DMS114 treated with DMSO at 0.1 percent for 48 hours (cell line): ENCODE measurements around the gene C3orf52.
A peak's percentile ranks its signal among the peaks of the same experiment; 100 is the strongest.

ENCODE experiments used
- DNase-seq: peaks from one replicate; lab custom pipeline; 2025; ENCODE audit not compliant: unreplicated experiment; lab: John Stamatoyannopoulos, UW

The C3orf52 gene

GRCh38 chr3:112134335-112135124 is 48.3 kb downstream of the C3orf52 start:
- DNase-seq, result no peak

- DNase-seq, result no peak
Observed at GRCh38 chr3:112136046-112136445, 49.9 kb downstream of the C3orf52 start.

DNA sequence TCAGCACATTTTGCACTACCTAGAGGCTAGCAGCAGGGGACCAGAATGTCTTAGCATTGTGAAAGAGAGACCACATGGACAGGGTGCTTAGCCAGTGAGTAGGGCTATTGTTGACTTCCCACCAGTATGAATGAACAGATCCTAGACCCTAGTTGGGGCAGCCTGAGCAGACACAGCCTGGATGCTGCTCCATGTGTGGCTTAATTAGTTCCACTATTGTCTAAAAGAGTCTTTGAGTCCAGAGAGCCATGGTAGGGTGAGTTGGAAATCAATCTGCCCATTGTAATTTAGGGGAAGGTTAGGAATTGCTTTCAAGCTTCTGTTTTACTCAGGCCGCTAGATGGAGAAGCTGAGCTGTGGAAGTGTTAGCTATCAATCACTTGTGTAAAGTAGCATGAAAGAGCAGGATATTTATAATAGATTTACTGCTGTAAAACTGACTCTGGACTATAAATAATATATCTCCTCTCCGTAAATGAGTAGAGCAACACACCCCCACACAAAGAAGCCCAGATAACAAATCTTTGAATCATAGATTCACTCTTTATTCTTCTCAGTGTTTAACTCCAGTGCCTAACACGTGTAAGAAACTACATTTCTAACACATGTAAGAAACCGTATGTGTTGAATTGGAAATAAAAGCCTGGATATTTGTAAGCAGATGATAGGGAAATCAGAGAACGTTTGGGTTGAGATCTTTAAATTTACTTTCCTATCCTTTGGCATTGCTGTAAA is 50.9 kb downstream of the C3orf52 start:
- DNase-seq, result peak; percentile 19

DNA sequence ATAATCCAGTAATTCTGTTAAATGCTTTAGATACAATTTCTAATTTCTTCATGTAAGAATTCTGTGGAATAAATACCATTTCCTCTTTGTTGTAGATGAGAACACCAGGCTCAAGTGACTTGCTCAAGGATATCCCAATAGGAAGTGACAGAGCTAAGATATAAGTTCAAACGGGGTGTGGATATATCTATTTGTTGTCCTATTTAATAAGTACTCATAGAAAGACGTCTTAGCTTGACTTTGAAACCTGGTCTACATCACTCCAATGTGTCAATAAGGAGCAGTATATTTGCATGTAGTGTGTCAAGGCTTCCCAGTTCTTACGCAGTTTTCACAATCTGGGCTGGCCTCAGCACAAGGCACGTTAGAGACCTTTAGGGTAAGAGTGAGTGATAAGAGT is 51.6 kb downstream of the C3orf52 start:
- no peak for DNase-seq

DNA sequence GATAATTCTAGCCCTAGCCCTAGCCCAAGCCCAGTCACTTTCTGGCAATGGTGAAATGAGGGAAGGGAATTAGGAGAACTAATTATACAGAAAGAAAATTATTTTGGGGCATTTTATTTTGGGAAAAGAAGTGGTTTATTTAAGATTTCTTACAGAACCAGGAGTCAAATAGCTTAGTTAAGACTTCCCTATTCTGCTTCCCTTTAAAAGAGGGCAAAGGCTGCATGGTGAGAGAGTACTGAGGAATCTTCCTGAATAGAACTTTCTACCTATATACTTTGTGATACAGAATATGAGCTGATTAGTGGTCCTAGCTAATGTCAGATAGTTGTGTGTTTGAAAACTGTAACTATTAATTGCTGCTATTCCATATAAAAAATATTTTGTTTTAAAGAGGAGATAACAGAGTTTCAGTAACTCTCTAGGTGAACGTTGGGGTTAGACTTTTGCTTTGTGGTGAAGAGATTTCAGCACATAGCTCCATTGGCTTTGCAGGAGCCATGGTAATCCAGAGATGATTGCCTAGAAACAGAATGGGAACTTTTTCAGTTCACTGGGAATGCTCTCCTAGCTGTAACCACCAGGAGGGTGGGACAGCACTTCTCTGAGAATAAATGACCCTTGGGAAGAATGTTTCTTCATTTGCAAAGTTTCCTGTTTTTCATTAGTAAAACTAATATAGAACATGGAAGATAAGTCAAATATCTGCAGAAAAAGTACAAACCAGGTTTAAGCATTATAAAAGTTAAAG is 52.2 kb downstream of the C3orf52 start:
- DNase-seq, result no peak

DNA sequence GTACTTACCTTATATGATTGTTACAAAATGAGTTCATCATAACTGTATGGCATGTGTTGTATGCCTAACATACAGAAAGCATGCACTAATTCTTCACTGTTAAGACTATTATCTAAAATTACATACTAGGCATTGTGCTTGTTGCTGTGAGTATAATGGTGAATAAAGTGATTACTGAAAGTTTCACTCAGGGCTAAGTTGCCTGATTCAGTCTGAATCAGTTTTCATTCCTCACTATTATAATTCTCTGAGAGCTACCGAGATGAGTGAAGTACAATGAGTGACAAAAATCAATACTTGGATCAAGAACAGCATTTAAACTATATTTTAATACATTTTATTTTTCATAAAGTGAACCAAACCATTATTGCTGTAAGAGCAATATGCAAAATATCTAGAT is 54.4 kb downstream of the C3orf52 start:
- DNase-seq, result no peak

- DNase-seq, result no peak
Observed at GRCh38 chr3:112141293-112141692, 55.1 kb downstream of the C3orf52 start.

DNA sequence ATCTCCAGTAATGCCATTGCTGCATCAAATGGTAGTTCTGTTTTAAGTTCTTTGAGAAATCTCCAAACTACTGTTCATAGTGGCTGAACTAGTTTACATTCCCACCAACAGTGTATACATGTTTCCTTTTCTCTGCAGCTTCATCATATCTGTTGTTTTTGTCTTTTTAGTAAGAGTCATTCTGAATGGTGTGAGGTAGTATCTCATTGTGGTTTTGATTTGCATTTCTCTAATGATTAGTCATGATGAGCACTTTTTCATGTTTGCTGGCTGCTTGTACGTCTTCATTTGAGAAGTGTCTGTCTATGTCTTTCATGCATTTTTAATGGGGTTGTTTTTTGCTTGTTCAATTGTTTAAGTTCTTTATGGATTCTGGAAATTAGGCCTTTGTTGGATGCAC is 57.1 kb downstream of the C3orf52 start:
- DNase-seq, result no peak

DNA sequence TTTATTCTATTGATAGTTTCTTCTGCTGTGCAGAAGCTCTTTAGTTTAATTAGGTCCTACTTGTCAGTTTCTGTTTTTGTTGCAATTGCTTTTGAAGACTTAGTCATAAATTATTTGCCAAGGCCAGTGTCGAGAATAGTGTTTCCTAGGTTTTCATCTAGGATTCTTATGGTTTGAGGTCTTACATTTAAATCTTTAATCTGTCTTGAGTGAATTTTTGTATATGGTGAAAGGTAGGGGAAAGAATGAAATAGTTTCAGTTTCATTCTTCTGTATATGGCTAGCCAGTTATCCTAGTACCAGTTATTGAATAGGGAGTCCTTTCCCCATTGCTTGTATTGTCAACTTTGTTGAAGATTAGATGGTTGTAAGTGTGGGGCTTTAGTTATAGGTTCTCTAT is 57.5 kb downstream of the C3orf52 start:
- DNase-seq, result no peak

- DNase-seq, result no peak
Observed at GRCh38 chr3:112149136-112149535, 62.9 kb downstream of the C3orf52 start.

DNA sequence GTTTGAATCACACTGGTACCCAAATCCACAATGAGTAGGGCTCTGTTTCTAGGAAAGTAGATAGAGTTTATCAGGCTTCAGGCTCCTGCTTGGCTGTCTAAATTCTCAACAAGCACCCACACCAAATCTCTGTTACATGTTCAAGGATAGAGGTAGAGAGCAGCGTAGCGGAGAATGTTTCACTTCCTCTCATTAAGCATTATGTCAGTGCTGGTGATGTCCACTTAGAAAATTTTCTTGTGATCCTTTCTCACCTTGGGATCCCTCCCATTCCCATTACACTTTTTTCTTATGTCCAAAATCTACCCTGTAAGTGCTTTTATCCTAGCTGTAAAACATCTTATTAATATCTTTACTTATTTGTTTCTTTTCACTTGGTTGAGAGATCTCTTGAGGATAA is 81.6 kb downstream of the C3orf52 start:
- no peak for DNase-seq
